Endothelial cell of umbilical vein (primary cell): ENCODE measurements around the gene NKD2. TPM values are rescaled to one million over a fixed set of nuclear protein-coding genes. Genes with fewer than 3 reads are reported as not detected.

Experiments used
- BruUV-seq: library from RNA; stranded (reverse); fragments of 400-500 nt; replicated peaks from 2 replicates; lab custom pipeline; 2021; lab: Mats Ljungman, UMichigan
- CTCF ChIA-PET: fragments of 300-600, 350-600 bp; sonication (Branson Sonifier 250); formaldehyde crosslinking; loops from one replicate; lab custom pipeline; 2021; ENCODE audit warnings: antibody characterized with exemption, inconsistent platforms; lab: Charles Lee
- POLR2A ChIA-PET: fragments of 300-600, 350-600 bp; sonication (Branson Sonifier 250); formaldehyde crosslinking; loops from one replicate; lab custom pipeline; 2021; ENCODE audit warnings: antibody characterized with exemption, inconsistent platforms; lab: Charles Lee
- DNase-seq: peaks from one replicate; pipeline ENCODE4 v3.0.0-alpha.2; 2011; ENCODE audit warnings: low read depth, low spot score
- FAIRE-seq: peaks from 2 replicates; lab custom pipeline; 2011; peaks lifted over from hg19 to GRCh38; lab: Jason Lieb, UNC
- H2AFZ ChIP-seq: 2 replicates; pipeline ENCODE4 v1.6.0; 2012; ENCODE audit warnings: low read depth, low read length, control low read depth, inconsistent platforms
- H3K27ac ChIP-seq: 2 replicates; pipeline ENCODE4 v1.5.1; 2011; ENCODE audit warnings: low read depth, mild to moderate bottlenecking, control low read depth, low read length, moderate library complexity; ENCODE audit not compliant: insufficient read depth
- H3K27me3 ChIP-seq, 2 experiments: 2 replicates each; pipeline versions ENCODE4 v1.6.0 to v1.6.1; 2011; ENCODE audit warnings: low read length in 2 of 2, mixed read lengths in 1 of 2; ENCODE audit not compliant: control insufficient read depth in 2 of 2, insufficient read depth in 2 of 2
- H3K36me3 ChIP-seq, 2 experiments: 2 replicates in 1 of 2; 3 replicates in 1 of 2; pipeline ENCODE4 v1.5.1; 2011; ENCODE audit warnings: low read length in 2 of 2, mild to moderate bottlenecking in 1 of 2, moderate library complexity in 1 of 2; ENCODE audit not compliant: control insufficient read depth in 2 of 2, insufficient read depth in 2 of 2; ENCODE audit errors: extremely low read depth in 1 of 2
- H3K4me1 ChIP-seq: 3 replicates; pipeline ENCODE4 v1.5.1; 2011; ENCODE audit warnings: mild to moderate bottlenecking, low read length; ENCODE audit not compliant: control insufficient read depth, insufficient read depth; ENCODE audit errors: extremely low read depth
- H3K4me2 ChIP-seq: 2 replicates; pipeline ENCODE4 v1.6.1; 2011; ENCODE audit warnings: low read length, control low read depth, mixed read lengths; ENCODE audit not compliant: insufficient read depth
- H3K4me3 ChIP-seq, 3 experiments: fragments of 200-600 bp in 1 of 3; sonication (generic), shearing (Covaris generic) in 1 of 3; replicated peaks in 1 of 3; 2 replicates each; pipeline ENCODE4 v1.5.1; 2011 to 2016; ENCODE audit warnings: control low read depth in 3 of 3, low read length in 3 of 3, mild to moderate bottlenecking in 2 of 3, inconsistent platforms in 1 of 3, low read depth in 1 of 3, moderate library complexity in 1 of 3; ENCODE audit not compliant: insufficient read depth in 1 of 3
- H3K79me2 ChIP-seq: 2 replicates; pipeline ENCODE4 v1.6.0; 2012; ENCODE audit warnings: low read length, inconsistent platforms; ENCODE audit not compliant: control insufficient read depth, insufficient read depth
- H3K9ac ChIP-seq: replicated peaks from 2 replicates; pipeline ENCODE3; 2011; ENCODE audit warnings: low read length, control low read depth; ENCODE audit not compliant: insufficient read depth; ENCODE audit errors: extremely low read depth
- H3K9me1 ChIP-seq: replicated peaks from 3 replicates; pipeline ENCODE4 v1.6.0; 2011; ENCODE audit warnings: mild to moderate bottlenecking, low read length; ENCODE audit not compliant: control insufficient read depth, insufficient read depth; ENCODE audit errors: extremely low read depth
- H3K9me3 ChIP-seq: replicated peaks from 2 replicates; pipeline ENCODE4 v1.5.1; 2012; ENCODE audit warnings: low read length, inconsistent platforms; ENCODE audit not compliant: control insufficient read depth, insufficient read depth
- H4K20me1 ChIP-seq: replicated peaks from 2 replicates; pipeline ENCODE3; 2011; ENCODE audit warnings: mild to moderate bottlenecking, low read length; ENCODE audit not compliant: control insufficient read depth, insufficient read depth; ENCODE audit errors: extremely low read depth
- CTCF ChIP-seq, 2 donors: IDR thresholded peaks; 1 replicate in 1 of 2; 2 replicates in 1 of 2; pipeline ENCODE4 v1.5.1; 2011; ENCODE audit warnings: low read length in 2 of 2, mild to moderate bottlenecking in 2 of 2, moderate library complexity in 2 of 2, control low read depth in 1 of 2, inconsistent platforms in 1 of 2, low read depth in 1 of 2; ENCODE audit not compliant: insufficient read depth in 1 of 2; ENCODE audit errors: extremely low read depth in 1 of 2
- EZH2 ChIP-seq: IDR thresholded peaks from 2 replicates; pipeline ENCODE4 v1.6.1; 2012; ENCODE audit warnings: borderline replicate concordance, low read depth, mild to moderate bottlenecking, moderate library complexity, low read length, inconsistent platforms; ENCODE audit not compliant: severe bottlenecking
- FOS ChIP-seq: IDR thresholded peaks from 2 replicates; pipeline ENCODE4 v1.6.1; 2011; ENCODE audit warnings: mild to moderate bottlenecking, low read length, moderate library complexity, borderline replicate concordance; ENCODE audit not compliant: insufficient read depth
- GATA2 ChIP-seq: IDR thresholded peaks from 2 replicates; pipeline ENCODE4 v1.7.0; 2011; ENCODE audit warnings: low read depth, mild to moderate bottlenecking, moderate library complexity, mixed read lengths, low read length; ENCODE audit not compliant: insufficient read length, insufficient read depth
- JUN ChIP-seq: IDR thresholded peaks from 2 replicates; pipeline ENCODE4 v1.6.1; 2011; ENCODE audit warnings: borderline replicate concordance, low read depth; ENCODE audit not compliant: insufficient read length, insufficient read depth
- MAX ChIP-seq: IDR thresholded peaks from 2 replicates; pipeline ENCODE4 v1.6.1; 2011; ENCODE audit not compliant: insufficient read depth, insufficient read length
- MYC ChIP-seq: IDR thresholded peaks from one replicate; pipeline ENCODE4 v1.6.1; 2011; ENCODE audit warnings: mild to moderate bottlenecking, low read depth, low read length
- POLR2A ChIP-seq: IDR thresholded peaks from 2 replicates; pipeline ENCODE4 v1.6.1; 2012; ENCODE audit warnings: low read depth, mild to moderate bottlenecking, control low read depth, low read length
- POLR2AphosphoS5 ChIP-seq: IDR thresholded peaks from 2 replicates; pipeline ENCODE4 v1.6.1; 2012; ENCODE audit warnings: low read depth, mild to moderate bottlenecking, control low read depth, low read length, moderate library complexity; ENCODE audit not compliant: insufficient read depth
- dilution Hi-C: fragments of 300-500 bp; cut with MboI; formaldehyde crosslinking; loops from one replicate; pipeline ENCODE4 v1.15.0; 2019; ENCODE audit warnings: low sequenced_read_pairs; ENCODE audit not compliant: extremely low pct_ligation_motif_present
- intact Hi-C: fragments of 100-400 bp; cut with micrococcal nuclease; formaldehyde crosslinking; loops from one replicate; pipeline ENCODE4 v1.10.0; 2022
- polyA plus RNA-seq, 4 experiments: library from polyadenylated mRNA; depleted of rRNA in 3 of 4; stranded (reverse) in 3 of 4; unstranded in 1 of 4; fragments of >200 nt; gene quantifications; 2 replicates each; pipeline versions ENCODE4 v1.2.1 to v1.2.3, GENCODE V29; 2011 to 2012; ENCODE audit warnings: missing spikeins in 1 of 4
- total RNA-seq: library from RNA; stranded (reverse); gene quantifications from 2 replicates; pipeline ENCODE4 v1.2.3, GENCODE V29; 2021

The NKD2 gene
- total and polyA plus RNA-seq, 2 donors (not counting 3 experiments of a cell fraction or from before 2014, with no cell fraction given) = 0.08 TPM; not detected in 1

DNA sequence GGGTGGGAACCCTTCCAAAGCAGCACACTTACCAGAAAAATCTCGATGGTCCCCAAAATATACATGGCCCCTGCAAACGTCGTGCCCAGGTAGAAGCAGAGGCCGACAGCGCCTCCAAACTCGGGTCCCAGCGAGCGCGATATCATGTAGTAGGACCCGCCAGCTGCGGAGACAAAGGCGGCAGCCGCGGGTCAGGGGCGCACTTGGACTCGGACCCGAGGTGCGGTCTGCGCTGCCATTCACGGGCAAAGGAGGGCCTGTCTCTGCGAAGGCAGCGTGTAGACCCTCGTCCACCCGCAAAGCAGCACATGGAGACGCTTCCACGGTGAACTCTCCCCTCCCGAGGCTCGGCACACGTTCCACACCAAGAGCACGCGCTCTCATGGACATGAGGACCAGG, 78.3 kb downstream of the NKD2 start:
- Histone ChIP-seq H4K20me1 (no peaks in the 10 kb centered on the region), H3K36me3 (peaks cover 3 to 11% of the 10 kb centered on the region in 2 experiments), H3K9ac (no peak overlapping the region), H2AFZ (no peak overlapping the region), H3K4me3 (no peak overlapping the region), H3K79me2 (no peaks in the 10 kb centered on the region), H3K4me2 (no peak overlapping the region), H3K9me3 (no peaks in the 10 kb centered on the region), H3K27me3 (no peaks in the 10 kb centered on the region), H3K4me1 (no peaks in the 10 kb centered on the region), H3K9me1 (no peaks in the 10 kb centered on the region), H3K27ac (no peak overlapping the region)
- dilution Hi-C loops (no loop called here), intact Hi-C loops (no loop called here)
- FAIRE-seq (no peak), DNase-seq (no peak)
- no TSS peak for BruUV-seq
- CTCF ChIA-PET = no interaction called here
- TF ChIP-seq MYC (no peak), CTCF (IDR thresholded peaks at IDR 0.05; ENCODE audit: extremely low read depth in 1 of 2, insufficient read depth in 1 of 2, low read depth in 1 of 2, low read length in 2 of 2) (no peak), POLR2AphosphoS5 (no peak), POLR2A (no peak), JUN (no peak), GATA2 (no peak), FOS (no peak), EZH2 (no peak), MAX (no peak)
- POLR2A ChIA-PET = no interaction called here
